T-helper 17 cell (primary cell): ENCODE results near the gene DNAH8. TPM values are rescaled to one million over a fixed set of nuclear protein-coding genes. Genes with fewer than 3 reads are reported as not detected.
"Not testable (repeated sequence)": the region's sequence is repeated elsewhere in the genome, so short reads cannot be mapped to it uniquely, and the experiment has no call there.

Experiments
- ATAC-seq: fragments of 150-1000 bp; cut with Tn5 transposase; 2 replicates; pipeline ENCODE4 v1.10.0; 2021; ENCODE audit warnings: mild to moderate bottlenecking, moderate library complexity
- DNase-seq, 3 donors: peaks; one replicate each; pipeline versions ENCODE4 v3.0.0 to v3.0.0-alpha.2; 2020 to 2021
- H3K9me3 ChIP-seq: one replicate; pipeline ENCODE4 v1.7.0; 2013; ENCODE audit warnings: low read length, mild to moderate bottlenecking; ENCODE audit not compliant: control insufficient read depth, poor library complexity, severe bottlenecking
- H3K27ac Mint-ChIP-seq: one replicate; pipeline ENCODE4 v1.8.0; 2022; ENCODE audit warnings: mild to moderate bottlenecking, moderate library complexity, mixed read lengths
- H3K27me3 Mint-ChIP-seq: one replicate; pipeline ENCODE4 v1.8.0; 2022; ENCODE audit warnings: mixed read lengths
- H3K36me3 Mint-ChIP-seq: one replicate; pipeline ENCODE4 v1.8.0; 2022; ENCODE audit warnings: low read depth, mixed read lengths
- H3K4me1 Mint-ChIP-seq: one replicate; pipeline ENCODE4 v1.8.0; 2022; ENCODE audit warnings: mild to moderate bottlenecking, mixed read lengths
- H3K4me3 Mint-ChIP-seq: one replicate; pipeline ENCODE4 v1.8.0; 2022; ENCODE audit warnings: mild to moderate bottlenecking, moderate library complexity, mixed read lengths
- total RNA-seq, 4 donors: library from RNA in 2 of 4; stranded (reverse) in 2 of 4; gene quantifications; one replicate each; pipeline ENCODE4 v1.2.3 and lab custom pipeline; 2022 to 2026

DNAH8 gene
- total RNA-seq, 2 donors from 2014 or later = 0.05 TPM

- ATAC-seq (no peak), DNase-seq (no peak)
- no peaks in the 10 kb centered on the region for H3K9me3 ChIP-seq
- H3K4me3 Mint-ChIP-seq = no peak overlapping the region
- peaks cover 21% of the 10 kb centered on the region for H3K27me3 Mint-ChIP-seq
- H3K27ac Mint-ChIP-seq = no peak overlapping the region
- H3K4me1 Mint-ChIP-seq = no peaks in the 10 kb centered on the region
- H3K36me3 Mint-ChIP-seq = peaks cover 2% of the 10 kb centered on the region
Measured at GRCh38 chr6:38897507-38897906, 182.4 kb downstream of the DNAH8 start.

GRCh38 chr6:38901802-38902522, 186.9 kb downstream of the DNAH8 start:
- no peak overlapping the region for H3K4me3 Mint-ChIP-seq
- H3K27ac Mint-ChIP-seq = no peak overlapping the region
- ATAC-seq (no peak), DNase-seq (no peak)
- peaks cover 4% of the 10 kb centered on the region for H3K36me3 Mint-ChIP-seq
- H3K27me3 Mint-ChIP-seq = peaks cover 22% of the 10 kb centered on the region
- H3K4me1 Mint-ChIP-seq = peaks cover 3% of the 10 kb centered on the region
- H3K9me3 ChIP-seq = no peaks in the 10 kb centered on the region

GRCh38 chr6:38906582-38906981, 191.5 kb downstream of the DNAH8 start:
- ATAC-seq = no peak
- no peak for DNase-seq
- Mint-ChIP-seq H3K4me1 (peaks cover 3% of the 10 kb centered on the region), H3K36me3 (peaks cover 2% of the 10 kb centered on the region), H3K27ac (no peak overlapping the region), H3K4me3 (no peak overlapping the region), H3K27me3 (peaks cover 18% of the 10 kb centered on the region)
- no peaks in the 10 kb centered on the region for H3K9me3 ChIP-seq

GRCh38 chr6:38907264-38907663, 192.2 kb downstream of the DNAH8 start:
- no peak for ATAC-seq
- H3K4me1 Mint-ChIP-seq = peaks cover 3% of the 10 kb centered on the region
- no peak for DNase-seq
- H3K27me3 Mint-ChIP-seq = peaks cover 16% of the 10 kb centered on the region
- no peak overlapping the region for H3K27ac Mint-ChIP-seq
- H3K4me3 Mint-ChIP-seq = no peak overlapping the region
- H3K9me3 ChIP-seq = no peaks in the 10 kb centered on the region
- peaks cover 2% of the 10 kb centered on the region for H3K36me3 Mint-ChIP-seq

GRCh38 chr6:38909015-38909730, 194.1 kb downstream of the DNAH8 start:
- no peaks in the 10 kb centered on the region for H3K9me3 ChIP-seq
- peaks cover 3% of the 10 kb centered on the region for H3K4me1 Mint-ChIP-seq
- no peak overlapping the region for H3K27ac Mint-ChIP-seq
- peaks cover 2% of the 10 kb centered on the region for H3K27me3 Mint-ChIP-seq
- H3K4me3 Mint-ChIP-seq = no peak overlapping the region
- no peak for DNase-seq
- H3K36me3 Mint-ChIP-seq = peaks cover under 1% of the 10 kb centered on the region
- ATAC-seq = no peak

- ATAC-seq (no peak), DNase-seq (no peak)
- Mint-ChIP-seq H3K4me3 (no peak overlapping the region), H3K4me1 (peaks cover 2% of the 10 kb centered on the region), H3K27ac (no peak overlapping the region), H3K27me3 (no peaks in the 10 kb centered on the region), H3K36me3 (no peaks in the 10 kb centered on the region)
- H3K9me3 ChIP-seq = no peaks in the 10 kb centered on the region
Measured at GRCh38 chr6:38910207-38910606, 195.1 kb downstream of the DNAH8 start.

GRCh38 chr6:38912378-38912777, 197.3 kb downstream of the DNAH8 start:
- ATAC-seq = no peak
- no peak overlapping the region for H3K4me3 Mint-ChIP-seq
- H3K27me3 Mint-ChIP-seq = no peaks in the 10 kb centered on the region
- DNase-seq = no peak
- H3K36me3 Mint-ChIP-seq = no peaks in the 10 kb centered on the region
- H3K9me3 ChIP-seq = no peaks in the 10 kb centered on the region
- H3K4me1 Mint-ChIP-seq = peaks cover 2% of the 10 kb centered on the region
- no peak overlapping the region for H3K27ac Mint-ChIP-seq

GRCh38 chr6:38915205-38915925, 200.3 kb downstream of the DNAH8 start:
- H3K27ac Mint-ChIP-seq = no peak overlapping the region
- no peak for DNase-seq

GRCh38 chr6:38921540-38921939, 206.4 kb downstream of the DNAH8 start:
- DNase-seq, ATAC-seq, H3K27ac Mint-ChIP-seq, H3K4me3 Mint-ChIP-seq, H3K9me3 ChIP-seq, H3K36me3 Mint-ChIP-seq, H3K4me1 Mint-ChIP-seq: not testable (repeated sequence)
- H3K27me3 Mint-ChIP-seq = peaks cover 15% of the 10 kb centered on the region

More at GRCh38 chr6:38915205-38915925, 200.3 kb downstream of the DNAH8 start:
- Mint-ChIP-seq H3K4me1 (peaks cover 2% of the 10 kb centered on the region), H3K27me3 (no peaks in the 10 kb centered on the region), H3K36me3 (no peaks in the 10 kb centered on the region), H3K4me3 (no peak overlapping the region)
- ATAC-seq = no peak
- H3K9me3 ChIP-seq = no peaks in the 10 kb centered on the region

- Mint-ChIP-seq H3K4me3 (no peak overlapping the region), H3K36me3 (no peaks in the 10 kb centered on the region), H3K27ac (no peak overlapping the region), H3K4me1 (no peaks in the 10 kb centered on the region), H3K27me3 (peaks cover 40% of the 10 kb centered on the region)
- ATAC-seq = no peak
- DNase-seq = no peak
- H3K9me3 ChIP-seq = no peaks in the 10 kb centered on the region
Measured at GRCh38 chr6:38924791-38925509, 209.8 kb downstream of the DNAH8 start.

- Mint-ChIP-seq H3K4me1 (no peaks in the 10 kb centered on the region), H3K27me3 (peaks cover 36% of the 10 kb centered on the region), H3K36me3 (no peaks in the 10 kb centered on the region), H3K27ac (no peak overlapping the region), H3K4me3 (no peak overlapping the region)
- no peaks in the 10 kb centered on the region for H3K9me3 ChIP-seq
- no peak for DNase-seq
- no peak for ATAC-seq
Measured at GRCh38 chr6:38929560-38929959, 214.4 kb downstream of the DNAH8 start.

- Mint-ChIP-seq H3K27ac (no peak overlapping the region), H3K27me3 (peaks cover 16% of the 10 kb centered on the region), H3K4me1 (no peaks in the 10 kb centered on the region), H3K36me3 (no peaks in the 10 kb centered on the region), H3K4me3 (no peak overlapping the region)
- DNase-seq (no peak), ATAC-seq (no peak)
- no peaks in the 10 kb centered on the region for H3K9me3 ChIP-seq
Measured at GRCh38 chr6:38933426-38933825, 218.3 kb downstream of the DNAH8 start.

GRCh38 chr6:38935051-38935450, 219.9 kb downstream of the DNAH8 start:
- ATAC-seq = no peak
- Mint-ChIP-seq H3K27me3 (peaks cover 13% of the 10 kb centered on the region), H3K4me1 (no peaks in the 10 kb centered on the region), H3K36me3 (no peaks in the 10 kb centered on the region), H3K4me3 (no peak overlapping the region), H3K27ac (no peak overlapping the region)
- no peak for DNase-seq
- H3K9me3 ChIP-seq = no peaks in the 10 kb centered on the region
